GM12878 (cell line): Measurements from ENCODE around the gene KIF23. TPM values are rescaled to one million over a fixed set of nuclear protein-coding genes. Genes with fewer than 3 reads are reported as not detected.

Experiments used
- ATAC-seq: fragments of 200-7000 bp; cut with Tn5 transposase; 3 replicates; pipeline ENCODE4 v1.9.1; 2020; ENCODE audit warnings: mild to moderate bottlenecking, moderate library complexity
- BruUV-seq: library from RNA; stranded (reverse); fragments of 400-500 nt; replicated peaks from 2 replicates; lab custom pipeline; 2021; lab: Mats Ljungman, UMichigan
- CTCF ChIA-PET: fragments of 300-600 bp; sonication (Branson Sonifier 250); formaldehyde crosslinking; extraction: SDS; loops from one replicate; lab custom pipeline; 2021; ENCODE audit warnings: inconsistent platforms; lab: Yijun Ruan, JAX
- POLR2A ChIA-PET: fragments of 350-600 bp; formaldehyde crosslinking; extraction: SDS; loops from one replicate; lab custom pipeline; 2021; ENCODE audit warnings: inconsistent platforms; lab: Charles Lee
- RAD21 ChIA-PET: fragments of 300-600 bp; sonication (Branson Sonifier 250); formaldehyde crosslinking; loops from one replicate; lab custom pipeline; 2023; ENCODE audit warnings: antibody characterized with exemption; ENCODE audit not compliant: unreplicated experiment; lab: Charles Lee
- SMC1A ChIA-PET: fragments of 300-600 bp; sonication (Branson Sonifier 250); formaldehyde crosslinking; loops from one replicate; lab custom pipeline; 2023; ENCODE audit not compliant: unreplicated experiment, uncharacterized antibody; lab: Charles Lee
- DNase-seq: peaks from one replicate; pipeline ENCODE4 v3.0.0-alpha.2; 2011; ENCODE audit warnings: low read depth, low spot score
- FAIRE-seq: peaks from 3 replicates; lab custom pipeline; 2011; peaks lifted over from hg19 to GRCh38; lab: Jason Lieb, UNC
- H2AFZ ChIP-seq: 2 replicates; pipeline ENCODE4 v1.6.0; 2011; ENCODE audit warnings: low read depth, low read length, control low read depth; ENCODE audit not compliant: control insufficient read depth
- H3K27ac ChIP-seq: 2 replicates; pipeline ENCODE4 v1.5.1; 2011; ENCODE audit warnings: control low read depth; ENCODE audit not compliant: control insufficient read depth, insufficient read depth
- H3K27me3 ChIP-seq, 2 experiments: replicated peaks in 1 of 2; 2 replicates each; pipeline versions ENCODE4 v1.6.0 to v1.6.1; 2011; ENCODE audit warnings: low read length in 1 of 2; ENCODE audit not compliant: control insufficient read depth in 2 of 2, insufficient read depth in 2 of 2
- H3K36me3 ChIP-seq, 2 experiments: 2 replicates each; pipeline ENCODE4 v1.5.1; 2011; ENCODE audit warnings: low read length in 1 of 2; ENCODE audit not compliant: control insufficient read depth in 2 of 2, insufficient read depth in 2 of 2
- H3K4me1 ChIP-seq: 2 replicates; pipeline ENCODE4 v1.6.1; 2011; ENCODE audit warnings: mild to moderate bottlenecking, low read length, moderate library complexity, mixed read lengths; ENCODE audit not compliant: control insufficient read depth, insufficient read depth
- H3K4me2 ChIP-seq: 2 replicates; pipeline ENCODE4 v1.6.0; 2011; ENCODE audit warnings: control low read depth; ENCODE audit not compliant: control insufficient read depth, insufficient read depth
- H3K4me3 ChIP-seq: fragments of 200-600 bp; sonication (generic); 2 replicates; pipeline ENCODE4 v1.5.1; 2016
- H3K79me2 ChIP-seq: 2 replicates; pipeline ENCODE4 v1.6.0; 2011; ENCODE audit warnings: low read length; ENCODE audit not compliant: control insufficient read depth, insufficient read depth
- H3K9ac ChIP-seq: 2 replicates; pipeline ENCODE4 v1.8.0; 2011; ENCODE audit warnings: low read length, control low read depth, mixed read lengths; ENCODE audit not compliant: control insufficient read depth, insufficient read depth
- H3K9me3 ChIP-seq: replicated peaks from 3 replicates; pipeline ENCODE4 v1.5.1; 2011; ENCODE audit warnings: mild to moderate bottlenecking, low read length; ENCODE audit not compliant: control insufficient read depth, insufficient read depth
- H4K20me1 ChIP-seq: 2 replicates; pipeline ENCODE4 v1.6.0; 2011; ENCODE audit not compliant: control insufficient read depth, insufficient read depth
- BACH1 ChIP-seq: fragments of 450-650 bp; IDR thresholded peaks from 2 replicates; pipeline ENCODE4 v1.6.1; 2017; ENCODE audit warnings: mild to moderate bottlenecking, borderline replicate concordance
- CBFB ChIP-seq: IDR thresholded peaks from 2 replicates; pipeline ENCODE4 v1.6.1; 2016; ENCODE audit warnings: antibody characterized with exemption, low read depth
- FOXM1 ChIP-seq: IDR thresholded peaks from 2 replicates; pipeline ENCODE4 v1.6.1; 2012; ENCODE audit warnings: low read depth, mild to moderate bottlenecking, inconsistent platforms, low read length, moderate library complexity
- NFXL1 ChIP-seq: fragments of 450-650 bp; IDR thresholded peaks from 2 replicates; pipeline ENCODE4 v1.6.1; 2017; ENCODE audit warnings: antibody characterized with exemption, mild to moderate bottlenecking, borderline replicate concordance
- PAX5 ChIP-seq: IDR thresholded peaks from 2 replicates; pipeline ENCODE4 v1.6.1; 2011; ENCODE audit warnings: low read depth, low read length, borderline replicate concordance
- SRF ChIP-seq, 2 experiments: IDR thresholded peaks; 2 replicates each; pipeline ENCODE4 v1.6.1; 2011; ENCODE audit warnings: low read depth in 2 of 2, low read length in 2 of 2, mild to moderate bottlenecking in 1 of 2, moderate library complexity in 1 of 2
- TCF3 ChIP-seq: IDR thresholded peaks from 2 replicates; pipeline ENCODE4 v1.6.1; 2012; ENCODE audit warnings: low read depth, mild to moderate bottlenecking, low read length, borderline replicate concordance; ENCODE audit not compliant: insufficient read depth
- WRNIP1 ChIP-seq: IDR thresholded peaks from 2 replicates; pipeline ENCODE4 v1.6.1; 2011; ENCODE audit warnings: low read depth, low read length, improper control_type of control experiment, borderline replicate concordance
- YY1 ChIP-seq: IDR thresholded peaks from 2 replicates; pipeline ENCODE4 v1.6.1; 2011; ENCODE audit warnings: low read depth, mild to moderate bottlenecking, low read length
- ZBED1 ChIP-seq: IDR thresholded peaks from 2 replicates; pipeline ENCODE4 v1.6.1; 2016; ENCODE audit warnings: borderline replicate concordance
- ZBTB33 ChIP-seq: fragments of 450-650 bp; IDR thresholded peaks from 2 replicates; pipeline ENCODE4 v1.6.1; 2017; ENCODE audit warnings: mild to moderate bottlenecking
- ZBTB40 ChIP-seq: fragments of 450-650 bp; IDR thresholded peaks from 2 replicates; pipeline ENCODE4 v1.6.1; 2016; ENCODE audit warnings: mild to moderate bottlenecking, moderate library complexity, borderline replicate concordance
- ZNF622 ChIP-seq: fragments of 450-650 bp; IDR thresholded peaks from 2 replicates; pipeline ENCODE4 v1.6.1; 2017; ENCODE audit warnings: mild to moderate bottlenecking, inconsistent platforms
- WGBS: methylation state at CpG from one replicate; pipeline ENCODE4 v1.1.6; 2016; ENCODE audit warnings: low lambda C conversion rate; ENCODE audit not compliant: insufficient replicate concordance, insufficient coverage; ENCODE audit errors: missing lambda C conversion rate; 5-methylcytosine and 5-hydroxymethylcytosine counted together
- in situ Hi-C: fragments of 300-500 bp; cut with MboI; formaldehyde crosslinking; loops from 9 replicates; pipeline ENCODE4 v1.14.3; 2018; ENCODE audit warnings: mixed read lengths
- intact Hi-C: fragments of 100-400 bp; cut with micrococcal nuclease; formaldehyde crosslinking; loops from one replicate; pipeline ENCODE4 v1.14.2; 2022; ENCODE audit not compliant: unreplicated experiment
- polyA plus RNA-seq, 11 experiments: library from polyadenylated mRNA; depleted of rRNA in 4 of 11; unstranded in 6 of 11; stranded (reverse) in 5 of 11; fragments of >200 nt; fragmentation: Nextera tagmentation in 4 of 11; fragmentation: Illumina TruSeq in 1 of 11; extraction: Ambion mirVana in 4 of 11; extraction: Trizol in 1 of 11; gene quantifications; 1 replicate in 1 of 11; 2 replicates in 10 of 11; pipeline versions ENCODE4 v1.2.1 to v1.2.3, GENCODE V29; 2011 to 2016; ENCODE audit warnings: inconsistent platforms in 2 of 11, missing spikeins in 2 of 11, low read depth in 1 of 11
- total RNA-seq, 4 experiments: library from RNA; depleted of rRNA in 3 of 4; stranded (reverse); fragments of >200 nt in 3 of 4; fragmentation: Illumina TruSeq in 1 of 4; extraction: Trizol in 1 of 4; gene quantifications; 2 replicates each; pipeline versions ENCODE4 v1.2.1 to v1.2.3, GENCODE V29; 2013 to 2021
- TF ChIP-seq, protein P1 (sequence below): fragments of 450-650 bp; formaldehyde crosslinking; IDR thresholded peaks from 2 replicates; pipeline ENCODE4 v1.5.0; 2022; ENCODE audit warnings: mild to moderate bottlenecking, missing genetic modification characterization

The KIF23 gene
- total and polyA plus RNA-seq, 10 of the 15 experiments (the other 5 are each of a cell fraction or from before 2014, with no cell fraction given): 28.0 to 62.5 (median 46.6) TPM

- TF ChIP-seq TCF3 (no peak), YY1 (no peak), PAX5 (no peak), ZBTB33 (no peak), ZBTB40 (no peak)
- TF ChIP-seq, all 136 proteins: peak for 0
These were observed 52.6 kb downstream of the KIF23 start (continued) for GRCh38 chr15:69466733-69467132.

DNA sequence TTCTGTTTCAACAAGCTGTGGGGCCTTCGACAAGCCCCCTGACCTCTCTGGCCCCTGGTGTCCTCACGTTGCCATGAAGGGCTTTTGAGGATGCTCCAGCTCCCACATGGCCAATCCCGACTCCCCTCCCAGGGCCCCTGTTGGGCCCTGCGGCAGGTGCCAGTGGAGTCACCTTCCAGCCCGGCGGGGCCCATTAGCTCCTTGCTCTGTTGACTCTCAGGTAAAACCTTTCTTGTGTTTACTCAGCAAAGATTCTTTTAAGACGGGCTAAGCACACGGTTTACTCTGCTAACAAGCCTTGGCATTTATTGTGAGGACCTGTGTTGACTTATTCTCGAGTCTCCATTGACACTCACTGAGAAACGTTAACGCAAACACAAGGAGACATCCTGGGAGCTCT lies 53.5 kb downstream of the KIF23 start:
- Histone ChIP-seq H3K79me2 (no peaks in the 10 kb centered on the region), H2AFZ (no peak overlapping the region), H4K20me1 (no peaks in the 10 kb centered on the region), H3K27ac (no peak overlapping the region), H3K9me3 (no peaks in the 10 kb centered on the region), H3K36me3 (no peaks in the 10 kb centered on the region), H3K27me3 (no peaks in the 10 kb centered on the region), H3K4me2 (no peak overlapping the region), H3K4me3 (no peak overlapping the region), H3K4me1 (peaks cover 18% of the 10 kb centered on the region), H3K9ac (no peak overlapping the region)
- FAIRE-seq: no peak
- POLR2A ChIA-PET: interaction anchor here (0.9 kb wide), 1 partner anchor 14 kb away, joined by 3 read pairs; no protein-coding TSS in a partner anchor
- no peak for DNase-seq
- SMC1A ChIA-PET: interaction anchor here (2.7 kb wide), 1 partner anchor 12 kb away, joined by 10 read pairs; no protein-coding TSS in a partner anchor
- intact Hi-C loops: no loop called here
- RAD21 ChIA-PET: interaction anchor here (1.3 to 1.4 kb wide), 2 partner anchors 14 to 109 kb away, joined by 3 read pairs; no protein-coding TSS in a partner anchor
- BruUV-seq: no TSS peak
- no peak for ATAC-seq
- CTCF ChIA-PET: interaction anchor here (0.5 to 1.8 kb wide), 3 partner anchors 11 to 993 kb away, joined by 3 to 4 read pairs (median 3); no protein-coding TSS in a partner anchor
- 54% methylated on average over 11 of the region's 11 CpGs for WGBS
- in situ Hi-C loops: loop anchor here (5.0 kb wide), 1 partner anchor 1020 kb away; no protein-coding TSS in a partner anchor
- TF ChIP-seq, protein P1, sequence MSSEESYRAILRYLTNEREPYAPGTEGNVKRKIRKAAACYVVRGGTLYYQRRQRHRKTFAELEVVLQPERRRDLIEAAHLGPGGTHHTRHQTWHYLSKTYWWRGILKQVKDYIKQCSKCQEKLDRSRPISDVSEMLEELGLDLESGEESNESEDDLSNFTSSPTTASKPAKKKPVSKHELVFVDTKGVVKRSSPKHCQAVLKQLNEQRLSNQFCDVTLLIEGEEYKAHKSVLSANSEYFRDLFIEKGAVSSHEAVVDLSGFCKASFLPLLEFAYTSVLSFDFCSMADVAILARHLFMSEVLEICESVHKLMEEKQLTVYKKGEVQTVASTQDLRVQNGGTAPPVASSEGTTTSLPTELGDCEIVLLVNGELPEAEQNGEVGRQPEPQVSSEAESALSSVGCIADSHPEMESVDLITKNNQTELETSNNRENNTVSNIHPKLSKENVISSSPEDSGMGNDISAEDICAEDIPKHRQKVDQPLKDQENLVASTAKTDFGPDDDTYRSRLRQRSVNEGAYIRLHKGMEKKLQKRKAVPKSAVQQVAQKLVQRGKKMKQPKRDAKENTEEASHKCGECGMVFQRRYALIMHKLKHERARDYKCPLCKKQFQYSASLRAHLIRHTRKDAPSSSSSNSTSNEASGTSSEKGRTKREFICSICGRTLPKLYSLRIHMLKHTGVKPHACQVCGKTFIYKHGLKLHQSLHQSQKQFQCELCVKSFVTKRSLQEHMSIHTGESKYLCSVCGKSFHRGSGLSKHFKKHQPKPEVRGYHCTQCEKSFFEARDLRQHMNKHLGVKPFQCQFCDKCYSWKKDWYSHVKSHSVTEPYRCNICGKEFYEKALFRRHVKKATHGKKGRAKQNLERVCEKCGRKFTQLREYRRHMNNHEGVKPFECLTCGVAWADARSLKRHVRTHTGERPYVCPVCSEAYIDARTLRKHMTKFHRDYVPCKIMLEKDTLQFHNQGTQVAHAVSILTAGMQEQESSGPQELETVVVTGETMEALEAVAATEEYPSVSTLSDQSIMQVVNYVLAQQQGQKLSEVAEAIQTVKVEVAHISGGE (CRISPR knock-in tag): no peak
- TF ChIP-seq SRF (IDR thresholded peaks at IDR 0.05; ENCODE audit: low read depth in 2 of 2, low read length in 2 of 2) (no peak), ZBED1 (no peak), FOXM1 (no peak), NFXL1 (no peak), WRNIP1 (no peak), ZNF622 (no peak), TCF3 (no peak), BACH1 (no peak), CBFB (no peak)
